ENCODE results near the gene EZR. TPM values are rescaled to one million over a fixed set of nuclear protein-coding genes. Genes with fewer than 3 reads are reported as not detected.

EZR gene
- total and polyA plus RNA-seq, 2 of the 8 experiments (the other 6 are each of a cell fraction or from before 2014, with no cell fraction given), result 122 to 286 TPM

DNA sequence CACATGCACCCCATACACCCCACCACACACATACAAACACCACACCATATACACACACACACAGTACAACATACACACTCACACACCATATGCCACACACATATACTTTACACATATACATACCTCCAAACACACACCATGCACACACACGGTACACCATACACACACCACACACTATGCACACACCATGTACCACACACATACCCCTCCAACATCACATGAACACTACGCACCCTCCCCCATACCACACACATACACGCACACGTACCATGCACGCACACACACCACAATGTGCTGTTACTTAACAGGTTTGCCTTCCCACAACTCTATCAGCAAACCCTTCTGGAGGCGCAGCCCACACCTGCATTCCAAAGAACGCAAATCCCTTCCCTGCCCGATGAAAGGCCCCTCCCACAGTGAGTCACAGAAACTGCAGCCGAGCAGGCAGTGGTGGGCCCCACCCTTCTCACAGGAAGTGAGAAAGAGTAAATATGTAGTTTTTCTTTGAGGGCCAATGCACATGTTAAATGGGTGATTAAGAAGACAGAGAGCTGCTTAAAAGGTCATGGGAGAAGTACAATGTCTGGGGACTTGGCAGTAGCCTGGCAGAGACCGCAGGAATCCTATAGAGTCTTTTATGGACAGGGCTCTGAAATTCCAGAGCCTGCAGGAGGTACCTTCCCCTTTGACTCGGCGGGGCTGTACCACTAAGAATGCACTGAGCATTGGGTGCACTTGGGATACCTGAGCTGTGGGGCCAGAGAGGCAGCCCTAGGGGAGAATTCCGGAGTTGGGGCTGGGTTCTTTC is 34.1 kb upstream of the EZR start (continued):
- TF ChIP-seq SAP30 (IDR thresholded peaks at IDR 0.05; ENCODE audit: insufficient read depth, insufficient replicate concordance, low read length), result no peak
- TF ChIP-seq, protein P1, sequence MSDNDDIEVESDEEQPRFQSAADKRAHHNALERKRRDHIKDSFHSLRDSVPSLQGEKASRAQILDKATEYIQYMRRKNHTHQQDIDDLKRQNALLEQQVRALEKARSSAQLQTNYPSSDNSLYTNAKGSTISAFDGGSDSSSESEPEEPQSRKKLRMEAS (IDR thresholded peaks at IDR 0.05), result peak; percentile 86; the same call in 1 of the 2 replicates
- no peak for TF ChIP-seq CBX8 (IDR thresholded peaks at IDR 0.05; ENCODE audit: borderline replicate concordance, low read depth, low read length)
- TF ChIP-seq, protein P2, sequence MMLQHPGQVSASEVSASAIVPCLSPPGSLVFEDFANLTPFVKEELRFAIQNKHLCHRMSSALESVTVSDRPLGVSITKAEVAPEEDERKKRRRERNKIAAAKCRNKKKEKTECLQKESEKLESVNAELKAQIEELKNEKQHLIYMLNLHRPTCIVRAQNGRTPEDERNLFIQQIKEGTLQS (IDR thresholded peaks at IDR 0.05; ENCODE audit: insufficient read depth, low read depth, low read length), result no peak
- no peak for TF ChIP-seq BCL11A (IDR thresholded peaks at IDR 0.05; ENCODE audit: low read depth in 2 of 2, low read length in 2 of 2)
- peak; percentile 78 for TF ChIP-seq YY1 (IDR thresholded peaks at IDR 0.05; ENCODE audit: low read depth, low read length)
- TF ChIP-seq ZNF274 (IDR thresholded peaks at IDR 0.05; ENCODE audit: borderline replicate concordance, extremely low read depth, low read length), result no peak
- no peak for TF ChIP-seq FOSL1 (IDR thresholded peaks at IDR 0.05; ENCODE audit: insufficient read depth, low read depth, low read length)
- TF ChIP-seq HDAC2 (IDR thresholded peaks at IDR 0.05; ENCODE audit: borderline replicate concordance in 1 of 2, low read depth in 2 of 2, low read length in 2 of 2), result peak; percentile 44 to 68; a peak in 2 of 4 replicates
- no peak for TF ChIP-seq BACH1 (IDR thresholded peaks at IDR 0.05; ENCODE audit: low read length)
- TF ChIP-seq TAF1 (IDR thresholded peaks at IDR 0.05; ENCODE audit: low read depth, low read length), result no peak
- no peak for TF ChIP-seq SP4 (IDR thresholded peaks at IDR 0.05; ENCODE audit: low read length)
- no peak for TF ChIP-seq SUZ12 (IDR thresholded peaks at IDR 0.05; ENCODE audit: low read length)
- TF ChIP-seq RFX5 (IDR thresholded peaks at IDR 0.05; ENCODE audit: borderline replicate concordance, low read depth, low read length), result no peak
- peak; percentile 41; the same call in 1 of the 2 replicates for TF ChIP-seq TBP (IDR thresholded peaks at IDR 0.05; ENCODE audit: low read depth, low read length)
- TF ChIP-seq HDAC6 (IDR thresholded peaks at IDR 0.05; ENCODE audit: low read depth, low read length), result no peak
- TF ChIP-seq SIN3A (conservative IDR thresholded peaks at IDR 0.05 in 1 of 2, IDR thresholded peaks at IDR 0.05 in 1 of 2; ENCODE audit: low read depth in 1 of 2, low read length in 2 of 2), result 0 out of 4 replicates have a peak, but pooled peaks of 1 of the 2 experiments have one; percentile 42
- peak; percentile 91 for TF ChIP-seq JUND (IDR thresholded peaks at IDR 0.05; ENCODE audit: low read length)
- 0 out of 2 replicates have a peak, but pooled peaks have one; percentile 2 for TF ChIP-seq CEBPB (IDR thresholded peaks at IDR 0.05; ENCODE audit: low read depth, low read length)
- no peak for TF ChIP-seq CHD1 (IDR thresholded peaks at IDR 0.05; ENCODE audit: low read depth, low read length)
- TF ChIP-seq SIRT6 (IDR thresholded peaks at IDR 0.05; ENCODE audit: low read length), result no peak
- no peak for TF ChIP-seq RNF2 (IDR thresholded peaks at IDR 0.05; ENCODE audit: borderline replicate concordance, low read depth, low read length, missing control alignments, poor library complexity, severe bottlenecking)
- no peak for TF ChIP-seq SP2 (IDR thresholded peaks at IDR 0.05; ENCODE audit: low read length)
